GM21423 (cell line): ENCODE results near the gene KRTAP10-7.
"Not testable (repeated sequence)": the region's sequence is repeated elsewhere in the genome, so short reads cannot be mapped to it uniquely, and the experiment has no call there.

Experiments used
- ATAC-seq: cut with Tn5 transposase; IDR thresholded peaks from one replicate; pipeline ENCODE4 v1.9.1; 2021; ENCODE audit warnings: mild to moderate bottlenecking, moderate library complexity; ENCODE audit not compliant: unreplicated experiment

KRTAP10-7 gene

DNA sequence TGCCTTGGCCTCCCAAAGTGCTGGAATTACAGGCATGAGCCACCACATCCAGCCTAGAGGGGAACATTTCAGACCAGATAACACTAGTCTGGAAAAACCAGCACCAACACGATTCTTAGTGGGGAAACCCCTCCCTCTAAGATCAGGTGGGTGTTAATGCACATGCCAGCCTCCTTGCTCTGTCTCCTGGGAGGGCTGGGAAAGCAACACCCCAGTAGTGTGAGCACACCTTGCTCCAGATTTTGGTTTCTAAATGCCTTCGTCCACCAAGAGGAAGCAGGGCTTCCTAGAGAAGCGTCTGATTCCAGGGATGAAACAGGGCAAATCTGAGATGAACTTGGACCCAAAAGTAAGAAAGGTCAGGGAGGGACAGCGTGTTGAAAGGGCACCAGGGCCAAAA, 29.1 kb upstream of the KRTAP10-7 start:
- ATAC-seq = no peak

DNA sequence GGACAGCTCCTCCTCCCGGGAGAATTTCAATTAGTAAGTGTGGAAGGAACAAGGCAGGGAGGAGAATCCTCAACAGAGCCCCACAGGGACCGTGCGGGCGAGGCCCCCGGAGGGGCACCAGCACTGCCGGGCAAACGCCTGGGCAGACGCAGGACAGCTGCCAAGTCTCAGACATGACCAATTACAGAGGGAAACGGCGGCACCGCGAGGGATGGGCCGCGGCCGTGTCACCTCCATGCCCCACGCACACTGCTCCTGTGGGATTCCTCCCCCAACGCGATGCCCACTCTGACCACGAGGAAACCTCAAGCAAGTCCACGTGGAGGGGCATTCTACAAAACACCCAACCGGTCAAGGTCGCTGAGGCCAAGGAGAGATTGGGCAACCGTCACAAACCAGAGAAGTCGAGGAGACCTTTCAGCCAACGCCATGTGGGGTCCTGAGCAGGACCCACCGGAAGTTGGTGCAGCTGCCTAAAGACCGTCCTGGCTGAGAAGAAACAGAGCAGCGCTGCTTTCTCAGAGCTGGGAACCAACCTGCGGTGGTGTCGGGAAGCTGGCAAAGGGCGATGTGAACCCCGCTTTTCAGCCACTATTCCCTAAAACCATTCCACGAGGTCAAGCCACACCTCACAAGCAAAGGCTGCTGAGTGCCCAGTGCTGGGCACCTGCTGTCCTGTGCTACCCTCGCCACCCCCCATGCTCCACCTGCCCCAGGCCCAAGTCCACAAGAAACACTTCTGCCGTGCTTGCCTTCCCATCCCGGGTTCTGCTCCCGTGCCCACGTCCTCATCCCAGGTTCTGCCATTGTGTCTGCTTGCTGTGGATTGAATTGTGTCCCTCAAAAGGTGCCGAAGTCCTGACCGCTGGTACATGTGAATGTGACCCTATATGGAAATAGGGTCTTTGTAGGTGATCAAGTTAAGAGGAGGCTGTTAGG, 28.3 kb upstream of the KRTAP10-7 start:
- ATAC-seq = no peak

DNA sequence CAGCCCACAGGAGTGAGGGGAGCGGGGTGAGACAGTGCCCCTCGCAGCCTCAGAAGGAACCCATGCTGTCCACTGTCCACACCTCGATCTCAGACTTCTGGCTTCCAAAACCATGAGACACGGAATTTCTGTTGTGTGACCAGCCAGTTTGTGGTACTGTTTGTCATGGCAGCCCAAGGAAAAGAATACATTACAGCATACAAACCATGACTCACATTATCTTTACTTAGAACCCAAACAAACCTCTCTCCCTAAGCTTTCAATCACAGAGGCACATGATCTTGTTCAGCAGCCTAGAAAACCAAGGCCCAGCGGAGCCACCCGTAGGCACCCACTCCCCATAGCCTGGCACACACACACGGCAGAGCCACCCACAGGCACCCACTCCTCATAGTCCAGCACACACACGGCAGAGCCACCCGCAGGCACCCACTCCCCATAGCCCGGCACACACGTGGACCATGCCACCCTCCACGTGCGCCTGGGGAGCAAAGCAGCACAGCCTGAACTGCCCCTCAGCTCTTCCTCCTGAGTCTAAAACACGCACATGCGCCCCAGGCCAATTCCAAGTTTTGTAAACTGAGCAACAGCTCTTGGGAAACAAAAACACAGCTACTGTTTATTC, 27.3 kb upstream of the KRTAP10-7 start:
- ATAC-seq = no peak

DNA sequence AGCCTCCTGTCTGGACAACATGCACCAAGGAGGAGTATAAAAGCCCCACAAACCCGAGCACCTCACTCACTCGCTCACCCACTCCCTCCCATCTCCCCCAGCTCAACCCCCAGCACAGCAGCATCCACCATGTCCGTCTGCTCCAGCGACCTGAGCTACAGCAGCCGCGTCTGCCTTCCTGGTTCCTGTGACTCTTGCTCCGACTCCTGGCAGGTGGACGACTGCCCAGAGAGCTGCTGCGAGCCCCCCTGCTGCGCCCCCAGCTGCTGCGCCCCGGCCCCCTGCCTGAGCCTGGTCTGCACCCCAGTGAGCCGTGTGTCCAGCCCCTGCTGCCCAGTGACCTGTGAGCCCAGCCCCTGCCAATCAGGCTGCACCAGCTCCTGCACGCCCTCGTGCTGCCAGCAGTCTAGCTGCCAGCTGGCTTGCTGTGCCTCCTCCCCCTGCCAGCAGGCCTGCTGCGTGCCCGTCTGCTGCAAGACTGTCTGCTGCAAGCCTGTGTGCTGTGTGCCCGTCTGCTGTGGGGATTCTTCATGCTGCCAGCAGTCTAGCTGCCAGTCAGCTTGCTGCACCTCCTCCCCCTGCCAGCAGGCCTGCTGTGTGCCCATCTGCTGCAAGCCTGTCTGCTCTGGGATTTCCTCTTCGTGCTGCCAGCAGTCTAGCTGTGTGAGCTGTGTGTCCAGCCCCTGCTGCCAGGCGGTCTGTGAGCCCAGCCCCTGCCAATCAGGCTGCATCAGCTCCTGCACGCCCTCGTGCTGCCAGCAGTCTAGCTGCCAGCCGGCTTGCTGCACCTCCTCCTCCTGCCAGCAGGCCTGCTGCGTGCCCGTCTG, 26.6 kb upstream of the KRTAP10-7 start, which contains the start of gene KRTAP10-4:
KRTAP10-4 (plus strand) TSS at position 100 of the 827 bp plus-strand sequence; CDS start at position 130, 30 bp downstream.
- ATAC-seq = not testable (repeated sequence)

DNA sequence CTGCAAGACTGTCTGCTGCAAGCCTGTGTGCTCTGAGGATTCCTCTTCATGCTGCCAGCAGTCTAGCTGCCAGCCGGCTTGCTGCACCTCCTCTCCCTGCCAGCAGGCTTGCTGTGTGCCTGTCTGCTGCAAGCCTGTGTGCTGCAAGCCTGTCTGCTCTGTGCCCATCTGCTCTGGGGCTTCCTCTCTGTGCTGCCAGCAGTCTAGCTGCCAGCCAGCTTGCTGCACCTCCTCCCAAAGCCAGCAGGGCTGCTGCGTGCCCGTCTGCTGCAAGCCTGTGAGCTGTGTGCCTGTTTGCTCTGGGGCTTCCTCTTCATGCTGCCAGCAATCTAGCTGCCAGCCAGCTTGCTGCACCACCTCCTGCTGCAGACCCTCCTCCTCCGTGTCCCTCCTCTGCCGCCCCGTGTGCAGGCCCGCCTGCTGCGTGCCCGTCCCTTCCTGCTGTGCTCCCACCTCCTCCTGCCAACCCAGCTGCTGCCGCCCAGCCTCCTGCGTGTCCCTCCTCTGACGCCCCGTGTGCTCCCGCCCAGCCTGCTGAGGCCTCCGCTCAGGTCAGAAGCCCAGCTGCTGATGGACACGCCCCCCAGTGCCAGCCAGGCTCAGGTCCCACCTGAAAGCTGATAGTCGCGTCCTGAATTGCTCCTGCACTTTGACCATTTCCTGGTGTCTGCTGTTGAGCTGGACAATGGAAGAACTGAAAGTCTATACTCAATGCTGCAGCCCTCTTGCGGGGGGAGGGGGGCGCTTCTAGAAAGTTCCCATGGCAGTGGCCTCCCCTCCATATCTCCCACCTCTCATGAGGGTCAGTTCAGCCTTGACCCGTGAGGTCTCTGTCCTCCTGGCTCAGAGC, 25.7 kb upstream of the KRTAP10-7 start:
- no peak for ATAC-seq

DNA sequence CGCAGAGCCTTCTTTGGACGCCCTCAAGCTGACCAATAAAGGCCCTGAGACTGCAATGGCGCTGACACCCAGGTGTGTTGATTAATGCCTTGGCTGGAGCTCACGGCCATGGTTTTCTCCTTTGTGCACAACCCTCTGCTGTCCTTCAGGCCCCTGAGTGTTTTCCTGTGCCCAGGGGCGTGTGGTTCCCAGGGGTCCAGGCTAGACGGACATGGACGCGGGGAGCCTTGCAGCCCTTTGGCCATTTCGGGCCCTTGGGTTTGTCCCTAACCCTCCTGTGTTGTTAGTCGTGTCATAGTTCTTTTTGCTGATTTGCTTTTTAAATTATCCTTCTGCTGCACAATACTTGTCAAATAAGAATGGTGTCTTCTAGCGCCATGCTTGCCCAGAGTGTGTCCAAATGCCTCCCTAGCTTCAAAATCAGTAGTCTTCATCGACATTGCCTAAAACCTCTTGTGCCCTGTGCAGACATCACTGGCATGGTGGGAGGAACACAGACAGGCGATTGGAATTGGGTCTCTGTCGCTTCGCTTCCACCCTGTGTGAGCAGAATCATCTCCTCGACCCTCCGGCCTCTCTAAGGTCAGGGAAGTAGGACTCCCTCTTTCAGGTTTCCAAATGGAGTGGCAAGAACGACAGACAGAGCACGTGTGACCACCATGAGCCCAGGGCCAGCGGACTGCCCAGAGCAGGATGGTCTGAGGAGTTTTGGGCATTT, 24.9 kb upstream of the KRTAP10-7 start:
- no peak for ATAC-seq

DNA sequence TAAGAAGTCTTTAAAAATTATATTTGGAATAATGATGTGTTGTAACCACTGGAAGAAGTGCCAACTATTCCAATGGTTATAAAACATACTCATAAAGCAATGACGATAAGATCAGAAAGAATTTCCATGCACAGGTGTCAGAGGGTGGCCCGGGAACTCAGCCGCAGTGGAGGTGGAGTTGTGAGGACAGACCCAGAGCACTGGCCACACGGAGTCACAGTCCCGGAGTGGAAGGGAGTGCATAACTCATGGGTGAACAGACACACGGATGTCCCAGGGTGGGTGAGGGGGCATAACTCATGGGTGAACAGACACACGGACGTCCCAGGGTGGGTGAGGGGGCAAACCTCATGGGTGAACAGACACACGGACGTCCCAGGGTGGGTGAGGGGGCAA, 24.4 kb upstream of the KRTAP10-7 start:
- ATAC-seq = no peak

DNA sequence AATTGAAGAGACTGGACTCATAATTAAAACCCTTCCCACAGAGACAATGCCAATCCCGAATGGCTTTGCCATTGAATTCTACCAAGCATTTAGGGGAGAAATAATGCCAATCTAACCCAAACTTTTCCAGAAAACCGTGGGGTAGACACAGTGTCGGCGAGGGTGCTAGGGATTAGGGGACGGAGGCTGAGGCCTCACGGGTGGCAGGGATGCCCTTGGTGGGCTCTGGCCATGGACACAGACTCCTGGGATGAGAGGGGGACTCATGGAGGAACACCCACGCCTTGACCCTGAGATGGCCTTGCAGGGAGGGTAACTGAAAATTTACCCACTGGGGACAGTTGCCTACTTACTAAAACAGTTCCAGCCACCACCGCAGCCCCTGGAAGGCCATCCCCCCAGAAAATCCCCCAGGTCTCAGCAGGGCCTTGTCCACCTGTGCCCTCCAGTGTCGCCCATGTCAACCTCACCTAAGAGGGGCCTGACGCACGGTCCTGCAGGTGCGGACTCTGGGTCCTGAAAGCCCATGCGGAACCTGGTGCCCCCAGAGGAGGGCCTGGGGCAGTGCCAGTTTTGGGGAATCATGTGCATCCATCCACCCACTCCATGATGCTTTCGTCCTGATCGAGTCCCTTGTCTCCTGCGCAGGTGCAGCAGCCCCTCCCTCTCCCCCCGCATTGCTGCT, 21.9 kb upstream of the KRTAP10-7 start:
- no peak for ATAC-seq

DNA sequence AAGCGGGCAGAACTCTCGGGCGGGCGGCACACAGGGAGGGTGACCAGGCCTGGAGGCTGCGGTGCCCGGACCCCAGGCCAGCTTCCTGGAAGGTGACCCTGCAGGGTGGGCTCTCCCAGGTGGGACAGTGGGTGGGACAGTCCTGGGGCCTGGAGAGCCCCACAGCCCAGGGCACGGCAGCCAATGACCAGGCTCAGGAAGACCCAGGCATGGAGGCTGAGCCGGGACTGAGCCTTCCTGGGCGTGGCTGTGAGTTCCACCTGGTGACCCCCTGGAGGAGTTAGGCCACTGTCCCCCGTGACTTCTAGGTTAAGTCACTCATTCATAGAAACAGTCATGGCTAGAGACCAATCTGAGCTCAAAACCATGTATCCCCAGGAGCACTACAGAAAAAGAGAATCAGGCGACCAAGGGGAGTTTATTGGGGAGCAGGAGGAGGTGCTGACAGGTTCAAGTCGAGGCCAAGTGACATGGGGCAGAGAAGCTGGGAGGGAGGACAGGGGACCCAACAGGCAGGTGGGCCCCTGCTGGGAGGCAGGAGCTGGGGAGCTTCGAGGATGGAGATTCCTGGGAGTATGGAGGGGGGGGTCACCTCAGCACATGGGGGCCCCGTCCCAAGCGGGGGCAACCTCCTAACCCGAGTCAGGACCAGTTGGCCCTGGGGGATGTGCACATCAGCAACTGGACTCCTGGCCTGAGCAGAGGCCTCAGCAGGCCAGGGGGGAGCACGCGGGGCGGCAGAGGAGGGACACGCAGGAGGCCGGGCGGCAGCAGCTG, 21.2 kb upstream of the KRTAP10-7 start:
- no peak for ATAC-seq

DNA sequence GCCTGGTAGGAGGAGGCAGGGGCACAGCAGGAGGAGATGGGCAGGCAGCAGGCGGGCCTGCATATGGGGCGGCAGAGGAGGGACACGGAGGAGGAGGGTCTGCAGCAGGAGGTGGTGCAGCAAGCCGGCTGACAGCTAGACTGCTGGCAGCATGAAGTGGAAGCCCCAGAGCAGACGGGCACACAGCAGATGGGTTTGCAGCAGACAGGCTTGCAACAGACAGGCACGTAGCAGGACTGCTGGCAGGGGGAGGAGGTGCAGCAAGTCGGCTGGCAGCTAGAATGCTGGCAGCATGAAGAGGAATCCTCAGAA, 20.6 kb upstream of the KRTAP10-7 start:
- ATAC-seq = no peak

DNA sequence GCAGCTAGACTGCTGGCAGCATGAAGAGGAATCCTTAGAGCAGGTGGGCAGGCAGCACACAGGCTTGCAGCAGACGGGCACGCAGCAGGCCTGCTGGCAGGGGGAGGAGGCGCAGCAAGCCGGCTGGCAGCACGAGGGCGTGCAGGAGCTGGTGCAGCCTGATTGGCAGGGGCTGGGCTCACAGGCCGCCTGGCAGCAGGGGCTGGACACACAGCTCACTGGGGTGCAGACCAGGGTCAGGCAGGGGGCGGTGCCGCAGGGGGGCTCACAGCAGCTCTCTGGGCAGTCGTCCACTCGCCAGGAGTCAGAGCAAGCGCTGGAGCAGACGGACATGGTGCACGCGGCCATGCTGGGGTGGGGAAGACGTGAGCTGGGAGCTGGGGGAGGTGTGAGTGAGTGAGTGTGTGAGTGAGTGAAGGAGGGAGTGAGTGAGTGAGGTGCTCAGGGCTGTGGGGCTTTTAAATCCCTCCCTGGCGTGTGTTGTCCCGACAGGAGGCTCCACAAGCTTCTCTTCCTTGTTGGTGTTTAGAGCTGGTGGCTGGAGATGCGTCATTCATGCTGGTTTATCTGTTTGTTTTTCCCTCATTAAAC, 20.1 kb upstream of the KRTAP10-7 start, which contains the start of gene KRTAP10-5:
KRTAP10-5 (minus strand) TSS at position 374 of the 591 bp plus-strand sequence; CDS start at position 348, 26 bp downstream.
- not testable (repeated sequence) for ATAC-seq

DNA sequence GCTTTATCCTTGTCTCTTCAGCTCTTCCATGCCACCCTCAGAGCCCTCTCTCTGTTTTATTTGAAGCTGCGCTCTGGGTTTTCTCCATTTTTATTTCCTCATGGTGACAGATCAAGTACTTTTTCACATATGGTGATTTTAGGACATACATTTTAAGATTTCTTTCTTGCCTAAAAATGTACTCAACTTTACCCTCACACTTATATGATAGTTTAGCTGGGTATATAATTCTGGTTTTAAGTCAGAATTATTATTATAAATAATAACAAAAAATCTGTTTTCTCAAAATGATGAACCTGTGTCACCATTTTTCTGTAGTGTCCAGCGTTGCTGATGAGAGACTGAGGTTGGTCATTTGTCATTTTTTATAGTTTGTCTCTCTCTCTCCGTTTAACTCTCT, 19.2 kb upstream of the KRTAP10-7 start:
- no peak for ATAC-seq

DNA sequence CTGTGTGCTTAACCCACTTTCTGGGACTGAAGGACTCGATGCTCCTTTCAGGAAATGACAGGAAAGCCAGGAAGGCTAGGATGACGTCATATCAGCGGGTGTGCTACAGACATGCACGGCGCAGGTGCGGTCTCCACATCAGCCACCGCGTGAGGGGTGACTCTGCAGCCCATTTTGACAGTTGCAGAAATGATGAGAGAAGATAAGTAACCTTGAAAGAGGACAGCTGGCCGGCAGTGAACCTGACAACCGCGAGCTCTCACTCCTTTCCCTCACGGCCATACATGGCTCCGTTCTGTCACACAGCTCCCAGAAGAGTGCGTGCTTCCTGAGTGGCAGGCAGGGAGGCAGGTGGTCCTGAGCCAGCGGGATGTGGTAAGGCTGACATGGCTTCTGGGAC, 18.3 kb upstream of the KRTAP10-7 start:
- no peak for ATAC-seq

DNA sequence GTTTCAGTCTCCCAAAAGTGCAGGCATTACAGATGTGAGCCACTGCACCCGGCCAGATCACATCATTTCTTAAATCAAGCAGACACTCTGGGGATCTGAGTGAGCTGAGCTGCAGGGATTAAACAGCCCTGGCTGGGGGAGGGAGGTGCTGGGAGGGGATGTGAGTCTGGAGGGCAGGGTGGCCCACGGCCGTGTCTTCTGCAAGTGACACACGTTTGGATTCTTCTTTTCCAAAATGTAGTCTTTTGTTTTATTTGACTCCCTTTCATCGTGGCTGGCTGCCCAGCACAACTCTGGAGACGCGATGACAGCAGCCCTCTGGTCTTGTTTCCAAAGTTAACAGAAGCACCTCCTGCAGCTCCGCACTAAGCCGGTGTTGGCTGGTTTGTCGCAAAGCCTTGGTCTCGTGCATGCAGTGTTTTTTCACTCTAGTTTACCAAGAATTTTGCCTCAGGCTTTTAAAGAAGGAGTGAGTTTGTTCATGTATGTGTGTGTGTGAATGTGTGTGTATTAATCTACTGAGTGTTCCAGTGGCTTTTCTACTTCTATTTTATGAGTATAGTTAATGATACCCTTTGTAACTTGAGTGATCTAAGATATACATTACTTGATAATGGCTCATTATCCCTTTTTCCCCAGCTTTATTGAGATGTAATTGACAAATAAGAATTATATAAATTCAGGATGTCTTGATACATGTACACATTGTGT, 17.2 kb upstream of the KRTAP10-7 start:
- ATAC-seq = no peak

DNA sequence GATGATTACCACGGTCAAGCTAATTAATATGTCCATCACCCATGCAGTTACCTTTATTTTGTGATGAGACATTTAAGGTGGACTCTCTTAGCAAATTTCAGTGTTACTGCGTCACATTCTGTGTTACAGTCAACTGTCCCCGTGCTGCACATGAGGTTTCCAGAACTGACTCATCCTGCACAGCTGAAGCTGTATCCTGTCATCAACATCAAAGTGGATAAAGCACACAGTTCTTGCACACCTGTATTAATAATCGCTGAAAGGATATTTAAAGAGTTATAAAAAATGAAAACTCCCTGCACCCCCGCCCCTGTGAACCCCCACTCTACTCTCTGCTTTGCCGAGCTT, 16.6 kb upstream of the KRTAP10-7 start:
- no peak for ATAC-seq

DNA sequence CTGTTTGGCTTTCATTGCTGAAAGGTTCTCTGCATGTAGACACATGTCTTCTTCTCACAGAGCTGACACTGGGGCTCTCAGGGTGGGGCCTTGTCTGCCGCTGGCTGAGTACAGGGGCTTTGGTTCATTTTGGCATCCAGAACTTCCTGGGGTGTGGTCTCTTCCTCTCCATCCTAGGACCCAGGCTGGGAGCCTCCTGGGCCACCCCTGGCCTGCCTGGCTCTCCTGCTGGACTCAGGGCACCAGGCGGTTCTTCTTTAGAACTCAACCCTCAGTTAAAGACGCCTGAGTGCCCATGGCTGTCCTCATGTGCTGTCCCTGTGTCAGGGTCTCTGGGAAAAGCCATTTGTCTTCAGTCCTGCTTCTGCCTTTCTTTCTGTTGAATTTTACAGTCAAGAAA, 14.5 kb upstream of the KRTAP10-7 start:
- ATAC-seq = no peak

DNA sequence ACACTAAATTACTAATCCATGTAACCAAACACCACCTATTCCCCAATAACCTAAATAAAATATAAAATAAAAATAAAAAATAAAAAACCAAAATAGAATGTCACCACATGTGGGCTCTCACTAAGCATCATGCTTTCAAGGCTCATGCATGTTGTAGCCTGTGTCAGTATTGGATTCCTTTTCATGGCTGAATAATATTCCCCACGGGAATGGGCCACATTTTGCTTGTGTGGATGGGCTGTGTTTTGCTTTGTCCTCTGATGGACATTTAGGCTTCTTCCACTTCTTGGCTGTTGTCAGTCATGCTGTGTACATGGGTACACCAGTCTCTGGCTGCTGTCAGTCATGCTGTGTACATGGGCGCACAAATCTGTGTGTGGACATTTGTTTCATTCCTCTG, 11.3 kb upstream of the KRTAP10-7 start:
- no peak for ATAC-seq
